GM04504 (cell line): ENCODE measurements around the gene TPD52L1.
A peak's percentile ranks its signal among the peaks of the same experiment; 100 is the strongest.

Experiments
- DNase-seq: peaks from one replicate; pipeline ENCODE4 v3.0.0-alpha.2; 2012; ENCODE audit warnings: low read depth

The TPD52L1 gene

GRCh38 chr6:125182237-125183008, 28.9 kb downstream of the TPD52L1 start:
- no peak for DNase-seq

GRCh38 chr6:125183391-125183790, 29.8 kb downstream of the TPD52L1 start:
- no peak for DNase-seq

GRCh38 chr6:125188037-125188436, 34.5 kb downstream of the TPD52L1 start:
- DNase-seq = no peak

- DNase-seq = no peak
These were observed 35.1 kb downstream of the TPD52L1 start for GRCh38 chr6:125188594-125189203.

- DNase-seq = no peak
These were observed 35.9 kb downstream of the TPD52L1 start for GRCh38 chr6:125189494-125189893.

- DNase-seq = no peak
These were observed 37.1 kb downstream of the TPD52L1 start for GRCh38 chr6:125190667-125191066.

GRCh38 chr6:125191916-125192609, 38.5 kb downstream of the TPD52L1 start:
- DNase-seq = peak; percentile 53

GRCh38 chr6:125192610-125192930, 39.0 kb downstream of the TPD52L1 start:
- no peak for DNase-seq

GRCh38 chr6:125193208-125193607, 39.6 kb downstream of the TPD52L1 start:
- no peak for DNase-seq

GRCh38 chr6:125194941-125195340, 41.4 kb downstream of the TPD52L1 start:
- no peak for DNase-seq

- no peak for DNase-seq
These were observed 42.0 kb downstream of the TPD52L1 start for GRCh38 chr6:125195526-125195925.

- DNase-seq = no peak
These were observed 43.0 kb downstream of the TPD52L1 start for GRCh38 chr6:125196613-125197012.

- no peak for DNase-seq
These were observed 44.3 kb downstream of the TPD52L1 start for GRCh38 chr6:125197795-125198269.

- no peak for DNase-seq
These were observed 44.9 kb downstream of the TPD52L1 start for GRCh38 chr6:125198398-125198937.

GRCh38 chr6:125200941-125201340, 47.4 kb downstream of the TPD52L1 start:
- DNase-seq = no peak

GRCh38 chr6:125201961-125202729, 48.6 kb downstream of the TPD52L1 start:
- peak; percentile 47 for DNase-seq

- DNase-seq = no peak
These were observed 49.8 kb downstream of the TPD52L1 start for GRCh38 chr6:125203395-125203794.

GRCh38 chr6:125205931-125206330, 52.4 kb downstream of the TPD52L1 start:
- no peak for DNase-seq

- no peak for DNase-seq
These were observed 52.8 kb downstream of the TPD52L1 start for GRCh38 chr6:125206389-125206788.

GRCh38 chr6:125207956-125208355, 54.4 kb downstream of the TPD52L1 start:
- no peak for DNase-seq

GRCh38 chr6:125208625-125209249, 55.2 kb downstream of the TPD52L1 start:
- no peak for DNase-seq

- no peak for DNase-seq
These were observed 57.1 kb downstream of the TPD52L1 start for GRCh38 chr6:125210667-125211066.
